CD14-positive monocyte (primary cell): ENCODE results near the gene TP73. TPM values are rescaled to one million over a fixed set of nuclear protein-coding genes. Genes with fewer than 3 reads are reported as not detected.

ENCODE experiments used
- DNase-seq, 3 donors: peaks; one replicate each; pipeline ENCODE4 v3.0.0-alpha.2; 2011 to 2022
- H2AFZ ChIP-seq: 2 replicates; pipeline ENCODE4 v1.6.0; 2012; ENCODE audit warnings: mild to moderate bottlenecking, low read depth, low read length, inconsistent platforms; ENCODE audit not compliant: insufficient read depth, poor library complexity, severe bottlenecking
- H3K27ac ChIP-seq, 2 donors: 1 replicate in 1 of 2; 2 replicates in 1 of 2; pipeline ENCODE4 v1.5.1; 2012 to 2013; ENCODE audit warnings: low read length in 2 of 2, control low read depth in 1 of 2, inconsistent platforms in 1 of 2, low read depth in 1 of 2, mild to moderate bottlenecking in 1 of 2
- H3K27me3 ChIP-seq, 2 donors: one replicate each; pipeline versions ENCODE4 v1.6.0 to v1.6.1; 2011 to 2013; ENCODE audit warnings: low read length in 2 of 2; ENCODE audit not compliant: control insufficient read depth in 2 of 2, insufficient read depth in 2 of 2
- H3K36me3 ChIP-seq, 2 donors: replicated peaks in 1 of 2; 1 replicate in 1 of 2; 2 replicates in 1 of 2; pipeline versions ENCODE4 v1.5.1 to v1.6.1; 2012 to 2013; ENCODE audit warnings: low read length in 2 of 2, control low read depth in 1 of 2, inconsistent platforms in 1 of 2, mild to moderate bottlenecking in 1 of 2; ENCODE audit not compliant: insufficient read depth in 2 of 2, control insufficient read depth in 1 of 2
- H3K4me1 ChIP-seq, 2 donors: 1 replicate in 1 of 2; 2 replicates in 1 of 2; pipeline versions ENCODE4 v1.5.1 to v1.6.1; 2012 to 2013; ENCODE audit warnings: low read length in 2 of 2, control low read depth in 1 of 2, inconsistent platforms in 1 of 2, mild to moderate bottlenecking in 1 of 2, moderate library complexity in 1 of 2; ENCODE audit not compliant: insufficient read depth in 2 of 2, control insufficient read depth in 1 of 2
- H3K4me2 ChIP-seq: replicated peaks from 2 replicates; pipeline ENCODE3; 2012; ENCODE audit warnings: low read length, moderate library complexity, mild to moderate bottlenecking; ENCODE audit not compliant: poor library complexity, severe bottlenecking; ENCODE audit errors: extremely low read depth
- H3K4me3 ChIP-seq, 3 experiments: fragments of 200-600 bp in 1 of 3; sonication (generic) in 1 of 3; replicated peaks in 1 of 3; 1 replicate in 2 of 3; 2 replicates in 1 of 3; pipeline ENCODE4 v1.5.1; 2011 to 2013; ENCODE audit warnings: low read length in 3 of 3, mild to moderate bottlenecking in 3 of 3, control low read depth in 2 of 3, low read depth in 2 of 3, inconsistent platforms in 1 of 3, moderate library complexity in 1 of 3
- H3K79me2 ChIP-seq: 2 replicates; pipeline ENCODE4 v1.6.0; 2012; ENCODE audit warnings: mild to moderate bottlenecking, control low read depth, inconsistent platforms, low read length, moderate library complexity; ENCODE audit not compliant: insufficient read depth
- H3K9ac ChIP-seq: 2 replicates; pipeline ENCODE4 v1.6.0; 2017; ENCODE audit warnings: low read length, mild to moderate bottlenecking; ENCODE audit not compliant: insufficient read depth, poor library complexity, severe bottlenecking
- H3K9me3 ChIP-seq, 2 donors: replicated peaks in 1 of 2; 1 replicate in 1 of 2; 2 replicates in 1 of 2; pipeline versions ENCODE4 v1.5.1 to v1.6.1; 2012 to 2013; ENCODE audit warnings: low read length in 2 of 2, control low read depth in 1 of 2; ENCODE audit not compliant: control insufficient read depth in 1 of 2, insufficient read depth in 1 of 2
- H4K20me1 ChIP-seq: 2 replicates; pipeline ENCODE4 v1.6.0; 2012; ENCODE audit warnings: mild to moderate bottlenecking, low read length, control low read depth, moderate library complexity; ENCODE audit not compliant: insufficient read depth
- H3K27ac Mint-ChIP-seq, 7 donors: one replicate each; pipeline ENCODE4 v1.8.0; 2020; ENCODE audit warnings: mild to moderate bottlenecking in 7 of 7, mixed read lengths in 7 of 7, moderate library complexity in 6 of 7, inconsistent platforms in 2 of 7
- H3K27me3 Mint-ChIP-seq, 3 donors: one replicate each; pipeline ENCODE4 v1.8.0; 2021 to 2022; ENCODE audit warnings: low read depth in 3 of 3, mild to moderate bottlenecking in 3 of 3, mixed read lengths in 3 of 3, moderate library complexity in 3 of 3, inconsistent platforms in 1 of 3
- H3K36me3 Mint-ChIP-seq, 2 donors: one replicate each; pipeline ENCODE4 v1.8.0; 2020; ENCODE audit warnings: mixed read lengths in 2 of 2, inconsistent platforms in 1 of 2, mild to moderate bottlenecking in 1 of 2
- H3K4me1 Mint-ChIP-seq: one replicate; pipeline ENCODE4 v1.8.0; 2020; ENCODE audit warnings: mild to moderate bottlenecking, mixed read lengths
- H3K4me3 Mint-ChIP-seq, 2 donors: one replicate each; pipeline ENCODE4 v1.8.0; 2020; ENCODE audit warnings: mild to moderate bottlenecking in 2 of 2, mixed read lengths in 2 of 2, moderate library complexity in 1 of 2
- H3K9me3 Mint-ChIP-seq, 7 donors: one replicate each; pipeline ENCODE4 v1.8.0; 2020 to 2022; ENCODE audit warnings: mixed read lengths in 7 of 7, mild to moderate bottlenecking in 6 of 7, moderate library complexity in 6 of 7, inconsistent platforms in 2 of 7
- WGBS: methylation state at CpG from one replicate; pipeline ENCODE4 v1.1.5; 2013; ENCODE audit warnings: missing lambda C conversion rate; ENCODE audit not compliant: insufficient coverage; 5-methylcytosine and 5-hydroxymethylcytosine counted together
- intact Hi-C, 2 donors: fragments of 100-400 bp; cut with micrococcal nuclease; formaldehyde crosslinking; loops; one replicate each; pipeline versions ENCODE4 v1.15.0 to v1.15.1; 2023
- polyA plus RNA-seq, 3 donors: library from polyadenylated mRNA; depleted of rRNA in 1 of 3; unstranded in 2 of 3; stranded (reverse) in 1 of 3; fragments of 300-500 nt in 2 of 3; fragments of >200 nt in 1 of 3; fragmentation: Illumina TruSeq in 2 of 3; gene quantifications; 1 replicate in 2 of 3; 2 replicates in 1 of 3; pipeline ENCODE4 v1.2.3, GENCODE V29; 2012 to 2021
- TF ChIP-seq, protein P1 (sequence below): fragments of 200-600 bp; IDR thresholded peaks from one replicate; pipeline ENCODE4 v1.8.0; 2022; ENCODE audit warnings: antibody characterized with exemption, mild to moderate bottlenecking

The TP73 gene
- polyA plus RNA-seq, 3 donors: 0.21 to 0.42 TPM; not detected in 1

DNA sequence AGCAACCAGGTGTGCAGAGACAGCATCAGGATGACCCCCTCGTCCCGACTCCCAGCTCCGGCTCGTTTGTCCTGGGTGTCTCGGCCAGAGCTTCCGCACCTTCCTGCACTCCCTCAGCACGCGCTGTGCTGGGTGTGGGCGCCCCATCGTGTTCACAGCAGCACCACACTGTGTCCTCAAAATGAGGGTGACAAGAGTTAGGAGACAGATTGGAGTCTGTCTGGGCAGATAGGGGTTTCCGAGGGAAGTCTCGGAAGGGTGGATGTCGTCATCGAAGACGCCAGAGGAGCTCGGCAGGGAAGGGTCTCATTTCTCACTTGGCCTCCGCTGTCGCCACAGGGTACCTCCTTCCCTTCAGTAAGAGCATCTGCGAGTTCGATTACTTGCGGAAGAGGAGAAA lies 104.1 kb downstream of the TP73 start:
- no peaks in the 10 kb centered on the region for H3K36me3 Mint-ChIP-seq
- no peaks in the 10 kb centered on the region for H3K9me3 ChIP-seq
- H3K36me3 ChIP-seq: no peaks in the 10 kb centered on the region
- no peak overlapping the region for H3K9ac ChIP-seq
- TF ChIP-seq, protein P1, sequence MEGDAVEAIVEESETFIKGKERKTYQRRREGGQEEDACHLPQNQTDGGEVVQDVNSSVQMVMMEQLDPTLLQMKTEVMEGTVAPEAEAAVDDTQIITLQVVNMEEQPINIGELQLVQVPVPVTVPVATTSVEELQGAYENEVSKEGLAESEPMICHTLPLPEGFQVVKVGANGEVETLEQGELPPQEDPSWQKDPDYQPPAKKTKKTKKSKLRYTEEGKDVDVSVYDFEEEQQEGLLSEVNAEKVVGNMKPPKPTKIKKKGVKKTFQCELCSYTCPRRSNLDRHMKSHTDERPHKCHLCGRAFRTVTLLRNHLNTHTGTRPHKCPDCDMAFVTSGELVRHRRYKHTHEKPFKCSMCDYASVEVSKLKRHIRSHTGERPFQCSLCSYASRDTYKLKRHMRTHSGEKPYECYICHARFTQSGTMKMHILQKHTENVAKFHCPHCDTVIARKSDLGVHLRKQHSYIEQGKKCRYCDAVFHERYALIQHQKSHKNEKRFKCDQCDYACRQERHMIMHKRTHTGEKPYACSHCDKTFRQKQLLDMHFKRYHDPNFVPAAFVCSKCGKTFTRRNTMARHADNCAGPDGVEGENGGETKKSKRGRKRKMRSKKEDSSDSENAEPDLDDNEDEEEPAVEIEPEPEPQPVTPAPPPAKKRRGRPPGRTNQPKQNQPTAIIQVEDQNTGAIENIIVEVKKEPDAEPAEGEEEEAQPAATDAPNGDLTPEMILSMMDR: no peak
- 89% methylated on average over 21 of the region's 21 CpGs for WGBS
- intact Hi-C loops: no loop called here
- peaks cover 5 to 19% (median 5%) of the 10 kb centered on the region in 3 donors for H3K27me3 Mint-ChIP-seq
- H3K27ac ChIP-seq: no peak overlapping the region
- H3K27me3 ChIP-seq: peaks cover 0 to 7% of the 10 kb centered on the region in 2 donors
- no peaks in the 10 kb centered on the region for H4K20me1 ChIP-seq
- H3K4me1 Mint-ChIP-seq: no peaks in the 10 kb centered on the region
- no peak for DNase-seq
- no peak overlapping the region for H3K27ac Mint-ChIP-seq
- no peak overlapping the region for H3K4me3 Mint-ChIP-seq
- peaks cover 0 to 14% (median 4%) of the 10 kb centered on the region in 7 donors for H3K9me3 Mint-ChIP-seq
- H3K4me1 ChIP-seq: no peaks in the 10 kb centered on the region
- H3K79me2 ChIP-seq: no peaks in the 10 kb centered on the region
- no peak overlapping the region for H3K4me3 ChIP-seq
- no peak overlapping the region for H2AFZ ChIP-seq
- no peak overlapping the region for H3K4me2 ChIP-seq

DNA sequence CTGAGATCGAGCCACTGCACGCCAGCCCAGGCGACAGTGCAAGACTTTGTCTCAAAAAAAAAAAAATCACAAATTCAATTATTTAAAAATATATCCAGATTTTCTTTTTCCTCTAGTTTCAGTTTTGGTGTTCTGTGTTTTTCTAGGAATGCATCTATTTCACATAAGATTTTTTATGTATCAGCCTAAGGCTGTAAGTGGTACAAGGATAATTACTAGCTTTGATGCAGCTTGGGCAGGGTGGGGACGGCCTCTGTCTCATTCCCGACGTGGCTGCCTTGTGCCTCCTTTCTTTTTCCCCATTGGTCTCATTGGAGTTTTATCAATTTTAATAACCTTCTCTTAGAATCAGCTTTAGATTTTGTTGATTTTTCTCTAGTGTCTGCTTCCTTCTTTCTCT lies 106.8 kb downstream of the TP73 start:
- intact Hi-C loops: no loop called here
- peaks cover 0 to 11% (median 4%) of the 10 kb centered on the region in 7 donors for H3K9me3 Mint-ChIP-seq
- no peak overlapping the region for H3K4me3 Mint-ChIP-seq
- Histone ChIP-seq H3K36me3 (no peaks in the 10 kb centered on the region), H3K9ac (no peak overlapping the region), H3K9me3 (no peaks in the 10 kb centered on the region), H3K27me3 (peaks cover 0 to 7% of the 10 kb centered on the region in 2 donors), H3K79me2 (no peaks in the 10 kb centered on the region), H3K4me1 (no peaks in the 10 kb centered on the region), H3K4me2 (no peak overlapping the region), H4K20me1 (no peaks in the 10 kb centered on the region), H3K27ac (no peak overlapping the region), H3K4me3 (no peak overlapping the region), H2AFZ (no peak overlapping the region)
- DNase-seq: no peak
- TF ChIP-seq, protein P1: no peak
- peaks cover 5 to 22% (median 6%) of the 10 kb centered on the region in 3 donors for H3K27me3 Mint-ChIP-seq
- no peak overlapping the region for H3K27ac Mint-ChIP-seq
- H3K4me1 Mint-ChIP-seq: no peaks in the 10 kb centered on the region
- no peaks in the 10 kb centered on the region for H3K36me3 Mint-ChIP-seq
- no CpG with 5 or more reads among the region's 6 CpGs for WGBS
